Mesenchymal stem cell (in vitro differentiated cells and primary cell): ENCODE data around the gene SIPA1L3.

Experiments
- DNase-seq: peaks from one replicate; pipeline ENCODE4 v3.0.0-alpha.2; 2013
- H2AFZ ChIP-seq: one replicate; pipeline ENCODE4 v1.6.1; 2013; ENCODE audit warnings: low read depth, mild to moderate bottlenecking, control low read depth, inconsistent platforms, low read length, moderate library complexity
- H2AK5ac ChIP-seq: 2 replicates; pipeline ENCODE4 v1.6.1; 2013; ENCODE audit warnings: low read length, moderate library complexity, mild to moderate bottlenecking, inconsistent platforms; ENCODE audit not compliant: severe bottlenecking
- H2BK120ac ChIP-seq: one replicate; pipeline ENCODE4 v1.6.1; 2013; ENCODE audit warnings: low read depth, mild to moderate bottlenecking, inconsistent platforms, low read length, moderate library complexity
- H2BK12ac ChIP-seq, 2 experiments: one replicate each; pipeline ENCODE4 v1.6.1; 2013; ENCODE audit warnings: inconsistent platforms in 2 of 2, low read length in 2 of 2, mild to moderate bottlenecking in 2 of 2, moderate library complexity in 2 of 2, control low read depth in 1 of 2
- H2BK15ac ChIP-seq: one replicate; pipeline ENCODE4 v1.6.1; 2013; ENCODE audit warnings: mild to moderate bottlenecking, low read depth, inconsistent platforms; ENCODE audit not compliant: poor library complexity, severe bottlenecking
- H2BK5ac ChIP-seq: 2 replicates; pipeline ENCODE4 v1.6.1; 2013; ENCODE audit warnings: low read depth, mild to moderate bottlenecking, low read length, control low read depth, inconsistent platforms; ENCODE audit not compliant: poor library complexity, severe bottlenecking
- H3K14ac ChIP-seq, 2 experiments: one replicate each; pipeline ENCODE4 v1.6.1; 2013; ENCODE audit warnings: inconsistent platforms in 2 of 2, low read length in 2 of 2, control low read depth in 1 of 2, mild to moderate bottlenecking in 1 of 2, moderate library complexity in 1 of 2
- H3K18ac ChIP-seq, 2 experiments: one replicate each; pipeline ENCODE4 v1.6.1; 2013; ENCODE audit warnings: inconsistent platforms in 2 of 2, low read length in 2 of 2, control low read depth in 1 of 2, low read depth in 1 of 2, mild to moderate bottlenecking in 1 of 2
- H3K23ac ChIP-seq, 2 experiments: one replicate each; pipeline ENCODE4 v1.6.1; 2013; ENCODE audit warnings: inconsistent platforms in 2 of 2, low read length in 2 of 2, mild to moderate bottlenecking in 2 of 2, moderate library complexity in 2 of 2, control low read depth in 1 of 2
- H3K27ac ChIP-seq: 2 replicates; pipeline ENCODE4 v1.5.1; 2013; ENCODE audit warnings: mild to moderate bottlenecking, moderate library complexity, low read length, control low read depth, inconsistent platforms; ENCODE audit not compliant: poor library complexity, severe bottlenecking
- H3K27me3 ChIP-seq, 2 experiments: 2 replicates each; pipeline versions ENCODE4 v1.6.1 to v1.7.0; 2013; ENCODE audit warnings: low read length in 2 of 2, mild to moderate bottlenecking in 2 of 2, moderate library complexity in 2 of 2, control low read depth in 1 of 2, inconsistent platforms in 1 of 2; ENCODE audit not compliant: control insufficient read depth in 1 of 2, insufficient read depth in 1 of 2
- H3K36me3 ChIP-seq, 2 experiments: 2 replicates each; pipeline versions ENCODE4 v1.6.1 to v1.7.0; 2013; ENCODE audit warnings: low read length in 2 of 2, control low read depth in 1 of 2, inconsistent platforms in 1 of 2, low read depth in 1 of 2, mild to moderate bottlenecking in 1 of 2; ENCODE audit not compliant: insufficient read depth in 2 of 2, control insufficient read depth in 1 of 2
- H3K4ac ChIP-seq, 2 experiments: one replicate each; pipeline ENCODE4 v1.6.1; 2013; ENCODE audit warnings: inconsistent platforms in 2 of 2, low read length in 2 of 2, mild to moderate bottlenecking in 2 of 2, moderate library complexity in 2 of 2, control low read depth in 1 of 2, low read depth in 1 of 2
- H3K4me1 ChIP-seq: 2 replicates; pipeline ENCODE4 v1.6.1; 2013; ENCODE audit warnings: low read depth, low read length, control low read depth; ENCODE audit not compliant: control insufficient read depth, insufficient read depth
- H3K4me2 ChIP-seq: 2 replicates; pipeline ENCODE4 v1.6.1; 2013; ENCODE audit warnings: low read length, mild to moderate bottlenecking, inconsistent platforms; ENCODE audit not compliant: poor library complexity, severe bottlenecking
- H3K4me3 ChIP-seq, 2 experiments: 2 replicates each; pipeline versions ENCODE4 v1.5.1 to v1.7.0; 2013; ENCODE audit warnings: low read length in 2 of 2, mild to moderate bottlenecking in 2 of 2, control low read depth in 1 of 2, low read depth in 1 of 2; ENCODE audit not compliant: insufficient read depth in 1 of 2
- H3K79me1 ChIP-seq: replicated peaks from 2 replicates; pipeline ENCODE4 v1.6.1; 2013; ENCODE audit warnings: mild to moderate bottlenecking, control low read depth, low read length, inconsistent platforms; ENCODE audit not compliant: poor library complexity, severe bottlenecking
- H3K9ac ChIP-seq: 2 replicates; pipeline ENCODE4 v1.7.0; 2013; ENCODE audit warnings: mild to moderate bottlenecking, low read length, moderate library complexity
- H3K9me3 ChIP-seq: 2 replicates; pipeline ENCODE4 v1.7.0; 2013; ENCODE audit warnings: mild to moderate bottlenecking, low read length; ENCODE audit not compliant: control insufficient read depth
- H4K8ac ChIP-seq: one replicate; pipeline ENCODE4 v1.6.1; 2013; ENCODE audit warnings: inconsistent platforms, mild to moderate bottlenecking, low read length, moderate library complexity
- H4K91ac ChIP-seq: one replicate; pipeline ENCODE4 v1.6.1; 2013; ENCODE audit warnings: mild to moderate bottlenecking, low read length, inconsistent platforms
- WGBS: methylation state at CpG from one replicate; pipeline ENCODE4 v1.1.7; 2013; ENCODE audit warnings: mixed read lengths; 5-methylcytosine and 5-hydroxymethylcytosine counted together

The SIPA1L3 gene

DNA sequence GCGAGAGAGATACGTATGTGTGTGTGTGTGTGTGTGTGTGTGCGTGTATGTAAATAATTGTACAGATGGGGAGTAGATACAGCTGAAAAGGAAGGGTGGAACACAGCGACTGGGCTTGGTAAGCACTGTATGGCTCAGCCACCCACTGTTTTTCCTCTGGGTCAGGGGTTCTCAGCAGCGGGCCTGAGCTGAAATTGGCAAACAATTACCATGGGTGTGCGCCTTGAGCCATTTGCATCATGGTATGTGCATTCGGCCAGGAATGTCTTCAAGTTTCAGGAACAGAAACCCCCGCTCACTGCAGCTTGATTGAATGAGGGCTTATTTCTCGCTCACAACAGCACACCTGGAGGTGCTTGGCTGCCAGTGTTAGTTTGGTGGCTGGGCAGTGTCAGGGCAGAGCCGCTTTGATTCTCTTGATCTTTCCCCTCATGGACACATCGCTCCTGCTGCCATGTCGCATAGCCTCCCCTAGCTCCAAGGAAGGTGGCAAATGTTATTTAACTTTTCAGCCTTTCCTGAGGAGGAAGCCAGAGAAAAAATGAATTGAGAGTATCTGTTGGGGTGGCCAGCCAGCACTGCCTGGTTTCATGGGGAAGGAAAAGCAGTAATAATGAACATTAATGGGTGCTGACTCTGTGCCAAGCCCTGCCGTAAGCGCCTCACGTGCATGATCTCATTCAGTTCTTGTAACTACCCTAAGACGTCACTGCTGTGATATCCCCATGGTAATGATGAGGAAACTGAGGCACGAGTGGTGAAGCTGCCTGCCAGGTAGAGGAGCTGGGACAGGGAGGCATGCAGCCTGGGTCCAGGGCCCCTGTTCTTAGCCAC lies 126.9 kb downstream of the SIPA1L3 start:
- H2AK5ac ChIP-seq, result peak overlapping the region; percentile 99
- H3K18ac ChIP-seq, result no peak overlapping the region
- H3K4me2 ChIP-seq, result no peak overlapping the region
- H3K36me3 ChIP-seq, result peaks cover 11 to 15% of the 10 kb centered on the region in 2 experiments
- no peak overlapping the region for H3K4ac ChIP-seq
- H3K14ac ChIP-seq, result peak overlapping the region in 1 of 2 experiments; percentile 35
- peak overlapping the region; percentile 99 for H3K27ac ChIP-seq
- DNase-seq, result no peak
- H2BK15ac ChIP-seq, result no peak overlapping the region
- H3K9ac ChIP-seq, result no peak overlapping the region
- H3K27me3 ChIP-seq, result no peaks in the 10 kb centered on the region
- H2BK120ac ChIP-seq, result no peak overlapping the region
- no peak overlapping the region for H3K23ac ChIP-seq
- H4K8ac ChIP-seq, result no peak overlapping the region
- peaks cover 12% of the 10 kb centered on the region for H3K79me1 ChIP-seq
- H3K4me1 ChIP-seq, result peaks cover 54% of the 10 kb centered on the region
- H2BK5ac ChIP-seq, result peak overlapping the region; percentile 91
- H3K9me3 ChIP-seq, result peaks cover 6% of the 10 kb centered on the region
- H3K4me3 ChIP-seq, result no peak overlapping the region
- no peak overlapping the region for H2AFZ ChIP-seq
- WGBS, result 90% methylated on average over 17 of the region's 17 CpGs
- H2BK12ac ChIP-seq, result no peak overlapping the region
- no peak overlapping the region for H4K91ac ChIP-seq

DNA sequence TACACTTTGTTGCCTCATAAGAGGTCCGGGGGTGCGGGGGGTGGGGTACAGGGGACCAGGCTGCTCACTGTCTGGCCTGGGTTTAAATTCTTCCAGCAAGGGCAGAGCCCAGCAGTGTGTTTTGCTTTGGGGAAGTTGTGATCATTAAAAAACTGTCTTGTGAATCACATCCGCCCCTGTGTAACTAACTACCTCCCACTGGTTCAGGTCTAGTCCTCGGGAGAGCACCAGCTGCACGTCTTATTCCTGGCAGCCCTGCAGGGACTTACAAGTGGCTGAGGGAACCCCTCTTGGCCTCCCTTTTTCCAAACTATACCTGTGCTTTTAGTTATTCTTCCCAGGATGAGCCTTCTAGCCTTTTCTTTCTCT lies 127.5 kb downstream of the SIPA1L3 start:
- H3K14ac ChIP-seq, result no peak overlapping the region
- peaks cover 6% of the 10 kb centered on the region for H3K9me3 ChIP-seq
- DNase-seq, result no peak
- H3K4me2 ChIP-seq, result no peak overlapping the region
- peaks cover 11 to 15% of the 10 kb centered on the region in 2 experiments for H3K36me3 ChIP-seq
- no peak overlapping the region for H3K18ac ChIP-seq
- no peak overlapping the region for H2BK15ac ChIP-seq
- peak overlapping the region; percentile 99 for H2AK5ac ChIP-seq
- no peaks in the 10 kb centered on the region for H3K27me3 ChIP-seq
- H3K9ac ChIP-seq, result no peak overlapping the region
- no peak overlapping the region for H3K4ac ChIP-seq
- H3K27ac ChIP-seq, result peak overlapping the region; percentile 99
- no peak overlapping the region for H4K8ac ChIP-seq
- H4K91ac ChIP-seq, result no peak overlapping the region
- H3K79me1 ChIP-seq, result peaks cover 10% of the 10 kb centered on the region
- no peak overlapping the region for H2BK12ac ChIP-seq
- H2AFZ ChIP-seq, result no peak overlapping the region
- no peak overlapping the region for H3K4me3 ChIP-seq
- no peak overlapping the region for H2BK120ac ChIP-seq
- H3K4me1 ChIP-seq, result peaks cover 54% of the 10 kb centered on the region
- 83% methylated on average over 5 of the region's 5 CpGs for WGBS
- no peak overlapping the region for H3K23ac ChIP-seq
- H2BK5ac ChIP-seq, result peak overlapping the region; percentile 91

DNA sequence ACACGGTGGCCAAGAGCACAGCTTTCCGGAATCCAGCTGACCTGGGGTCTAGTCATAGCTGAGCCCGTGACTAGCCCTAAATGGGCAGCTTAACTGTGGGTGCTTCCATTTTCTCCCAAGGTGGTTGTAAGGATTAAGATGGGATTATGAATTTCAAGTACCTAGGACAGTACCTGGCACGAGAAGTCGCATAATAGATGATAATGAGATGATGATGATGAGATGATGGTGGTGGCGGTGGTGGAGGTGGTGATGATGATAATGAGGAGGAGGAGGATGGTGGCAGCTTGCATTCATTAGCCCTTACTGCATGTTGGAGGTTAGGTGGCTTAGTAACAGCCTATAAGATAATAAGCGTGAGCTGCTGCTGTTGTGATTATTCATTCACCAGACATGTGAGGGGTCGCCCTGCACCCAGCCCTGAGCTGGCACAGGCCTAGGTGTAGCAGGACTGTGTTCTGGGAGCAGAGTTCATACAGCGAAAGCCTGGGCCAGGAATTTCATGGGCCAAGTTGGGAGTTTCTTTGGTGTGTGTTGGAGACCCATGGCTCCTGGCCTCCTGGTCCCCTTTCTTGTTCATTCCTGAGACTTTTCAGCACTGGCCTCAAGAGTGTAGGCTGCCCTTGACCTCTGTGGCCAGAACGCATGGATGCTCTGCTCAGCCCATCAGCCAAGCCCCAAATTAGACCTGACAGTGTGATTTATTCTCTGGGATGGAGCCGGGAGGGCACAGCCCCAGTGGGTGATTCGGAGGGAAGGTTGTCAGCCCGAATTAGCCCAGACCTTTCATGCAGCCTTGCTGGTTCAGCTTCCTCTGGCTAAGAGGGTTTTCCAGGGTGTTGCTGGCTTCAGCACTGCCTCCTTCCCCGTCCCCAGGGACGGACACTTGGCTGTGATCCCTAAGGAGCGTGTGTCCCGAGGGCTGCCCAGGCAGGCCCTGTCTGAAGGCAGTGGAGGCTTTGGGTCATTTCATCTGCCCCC lies 128.8 kb downstream of the SIPA1L3 start:
- Histone ChIP-seq H3K9ac (peak overlapping the region; percentile 40), H3K79me1 (peaks cover 7% of the 10 kb centered on the region), H3K18ac (peak overlapping the region in 1 of 2 experiments; percentile 69), H3K4me2 (no peak overlapping the region), H3K36me3 (peaks cover 6 to 8% of the 10 kb centered on the region in 2 experiments), H2BK5ac (peak overlapping the region; percentile 83), H2AFZ (no peak overlapping the region), H3K27ac (peak overlapping the region; percentile 99), H3K14ac (peak overlapping the region in 1 of 2 experiments; percentile 18), H4K91ac (peak overlapping the region; percentile 5), H4K8ac (no peak overlapping the region), H2BK120ac (no peak overlapping the region), H3K9me3 (peaks cover 4% of the 10 kb centered on the region), H3K23ac (no peak overlapping the region), H3K4ac (no peak overlapping the region), H3K27me3 (no peaks in the 10 kb centered on the region), H3K4me1 (peaks cover 54% of the 10 kb centered on the region), H3K4me3 (peak overlapping the region in 1 of 2 experiments; percentile 15), H2BK15ac (no peak overlapping the region), H2AK5ac (peak overlapping the region; percentile 83), H2BK12ac (peak overlapping the region in 1 of 2 experiments; percentile 57)
- 63% methylated on average over 17 of the region's 17 CpGs for WGBS
- peak; percentile 47 for DNase-seq
